Dermis blood vessel endothelial cell (primary cell): ENCODE results near the gene MAGEC3. TPM values are rescaled to one million over a fixed set of nuclear protein-coding genes. Genes with fewer than 3 reads are reported as not detected.
"Not testable (repeated sequence)": the region's sequence is repeated elsewhere in the genome, so short reads cannot be mapped to it uniquely, and the experiment has no call there.

Experiments
- DNase-seq: peaks from one replicate; pipeline ENCODE4 v3.0.0; 2010
- total RNA-seq: library from RNA; depleted of rRNA; stranded (reverse); fragments of >200 nt; gene quantifications from 2 replicates; pipeline ENCODE4 v1.2.3, GENCODE V29; 2014

The MAGEC3 gene
- not detected in 2 replicates for total RNA-seq

GRCh38 chrX:141838016-141838415, at the start of gene MAGEC3:
Gene MAGEC3, plus strand, starts transcription at chrX:141838316. Its CDS starts 0 bp downstream, at chrX:141838316.
- DNase-seq = no peak

GRCh38 chrX:141791856-141792255, 46.3 kb upstream of the MAGEC3 start:
- DNase-seq = no peak

- no peak for DNase-seq
Measured at GRCh38 chrX:141811438-141811837, 26.7 kb upstream of the MAGEC3 start.

GRCh38 chrX:141814213-141814857, 23.8 kb upstream of the MAGEC3 start:
- DNase-seq = no peak

GRCh38 chrX:141815904-141816303, 22.2 kb upstream of the MAGEC3 start:
- DNase-seq = no peak

GRCh38 chrX:141832247-141832646, 5.9 kb upstream of the MAGEC3 start:
- DNase-seq = no peak

- no peak for DNase-seq
Measured at GRCh38 chrX:141839856-141840255, 1.7 kb downstream of the MAGEC3 start.

GRCh38 chrX:141857479-141857878, 19.4 kb downstream of the MAGEC3 start:
- DNase-seq = no peak

GRCh38 chrX:141879616-141880015, 41.5 kb downstream of the MAGEC3 start:
- no peak for DNase-seq

- not testable (repeated sequence) for DNase-seq
Measured at GRCh38 chrX:141888811-141889210, 50.7 kb downstream of the MAGEC3 start.

GRCh38 chrX:141894733-141895132, 56.6 kb downstream of the MAGEC3 start:
- DNase-seq = no peak

- DNase-seq = no peak
Measured at GRCh38 chrX:141897690-141898089, 59.6 kb downstream of the MAGEC3 start.

GRCh38 chrX:141902366-141902765, 64.2 kb downstream of the MAGEC3 start:
- no peak for DNase-seq

- DNase-seq = no peak
Measured at GRCh38 chrX:141903400-141904155, 65.5 kb downstream of the MAGEC3 start, which contains the start of gene MAGEC1. Gene MAGEC1, plus strand, starts transcription at chrX:141903894. Its CDS starts 1,179 bp downstream, at chrX:141905073.

GRCh38 chrX:141904262-141904661, 66.1 kb downstream of the MAGEC3 start:
- no peak for DNase-seq

GRCh38 chrX:141917801-141918200, 79.7 kb downstream of the MAGEC3 start:
- DNase-seq = no peak

- no peak for DNase-seq
Measured at GRCh38 chrX:141924293-141924692, 86.2 kb downstream of the MAGEC3 start.

- no peak for DNase-seq
Measured at GRCh38 chrX:141928432-141928831, 90.3 kb downstream of the MAGEC3 start.

GRCh38 chrX:141934059-141934641, 96.0 kb downstream of the MAGEC3 start:
- no peak for DNase-seq

GRCh38 chrX:141935645-141936044, 97.5 kb downstream of the MAGEC3 start:
- no peak for DNase-seq

GRCh38 chrX:141936080-141936479, 98.0 kb downstream of the MAGEC3 start:
- DNase-seq = no peak

- DNase-seq = no peak
Measured at GRCh38 chrX:141941234-141941633, 103.1 kb downstream of the MAGEC3 start.

GRCh38 chrX:141945426-141945825, 107.3 kb downstream of the MAGEC3 start:
- DNase-seq = no peak

- DNase-seq = no peak
Measured at GRCh38 chrX:141947350-141947749, 109.2 kb downstream of the MAGEC3 start.
